GM19351 (cell line): ENCODE results near the gene CELSR3.

Source experiments
- ATAC-seq: cut with Tn5 transposase; IDR thresholded peaks from one replicate; pipeline ENCODE4 v1.9.1; 2021; ENCODE audit warnings: mild to moderate bottlenecking, moderate library complexity; ENCODE audit not compliant: unreplicated experiment

The CELSR3 gene

DNA sequence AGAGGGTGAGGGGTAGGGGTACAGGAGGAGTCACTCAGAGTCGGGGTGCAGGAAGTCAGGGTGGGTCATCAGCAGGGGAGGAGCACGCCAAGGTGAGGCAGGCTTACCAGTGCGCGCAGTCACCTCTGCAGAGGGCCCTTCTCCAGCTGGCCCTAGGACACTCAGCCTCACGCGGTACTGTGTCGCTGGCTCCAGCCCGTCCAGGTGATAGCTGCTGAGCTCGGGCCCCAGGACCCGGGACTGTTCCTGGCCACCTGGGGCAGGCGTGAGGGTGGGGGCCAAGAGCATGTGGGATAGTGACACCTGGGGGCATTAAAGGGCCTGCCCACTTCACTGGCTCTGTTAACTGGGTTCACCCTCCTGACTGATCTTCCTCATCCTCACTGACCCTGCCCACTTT, 75.0 kb downstream of the CELSR3 start:
- ATAC-seq: no peak
